Lower lobe of right lung (tissue), 2 donors: Measurements from ENCODE around the gene APOBEC2. TPM values are rescaled to one million over a fixed set of nuclear protein-coding genes. Genes with fewer than 3 reads are reported as not detected.
"Not testable (repeated sequence)": the region's sequence is repeated elsewhere in the genome, so short reads cannot be mapped to it uniquely, and the experiment has no call there.

Experiments used
- ATAC-seq, 2 donors: fragments of 200-7000 bp; cut with Tn5 transposase; one replicate each; pipeline ENCODE4 v1.9.1; 2020 to 2022; ENCODE audit warnings: mild to moderate bottlenecking in 2 of 2, moderate library complexity in 2 of 2
- DNase-seq: peaks from one replicate; pipeline ENCODE4 v3.0.0-alpha.2; 2020
- H3K27ac ChIP-seq: fragments of 200-600 bp; one replicate; pipeline ENCODE4 v1.8.0; 2022
- H3K27me3 ChIP-seq: fragments of 200-600 bp; one replicate; pipeline ENCODE4 v1.8.0; 2022; ENCODE audit warnings: low read depth
- H3K36me3 ChIP-seq: fragments of 200-600 bp; one replicate; pipeline ENCODE4 v1.8.0; 2022; ENCODE audit warnings: mild to moderate bottlenecking
- H3K4me1 ChIP-seq: fragments of 200-600 bp; one replicate; pipeline ENCODE4 v1.8.0; 2022
- H3K4me3 ChIP-seq: fragments of 200-600 bp; one replicate; pipeline ENCODE4 v1.8.0; 2022; ENCODE audit warnings: mild to moderate bottlenecking
- H3K9me3 ChIP-seq: fragments of 200-600 bp; one replicate; pipeline ENCODE4 v1.8.0; 2022
- intact Hi-C: fragments of 100-400 bp; cut with DNase I; formaldehyde crosslinking; loops from one replicate; pipeline ENCODE4 v1.11.0; 2022
- long read RNA-seq: library from polyadenylated mRNA; unstranded; transcript quantifications from one replicate; pipeline ENCODE4 v2.0.0, GENCODE V29; 2021
- total RNA-seq: library from RNA; stranded (reverse); fragmentation: NEBNext Ultra II Directional; extraction: Animal tissue kit (Norgen Biotek cat#: 25700); gene quantifications from one replicate; pipeline ENCODE4 v1.2.1, GENCODE V29; 2021
- TF ChIP-seq, protein P1 (sequence below): fragments of 200-600 bp; IDR thresholded peaks from one replicate; pipeline ENCODE4 v1.8.0; 2022; ENCODE audit warnings: antibody characterized with exemption, mild to moderate bottlenecking
- donor health status: DM: no; HTN: yes; CAD: no; lungs with severe emphysema.

Gene APOBEC2
- 0.65 TPM for total RNA-seq
- long read RNA-seq: 0 reads

DNA sequence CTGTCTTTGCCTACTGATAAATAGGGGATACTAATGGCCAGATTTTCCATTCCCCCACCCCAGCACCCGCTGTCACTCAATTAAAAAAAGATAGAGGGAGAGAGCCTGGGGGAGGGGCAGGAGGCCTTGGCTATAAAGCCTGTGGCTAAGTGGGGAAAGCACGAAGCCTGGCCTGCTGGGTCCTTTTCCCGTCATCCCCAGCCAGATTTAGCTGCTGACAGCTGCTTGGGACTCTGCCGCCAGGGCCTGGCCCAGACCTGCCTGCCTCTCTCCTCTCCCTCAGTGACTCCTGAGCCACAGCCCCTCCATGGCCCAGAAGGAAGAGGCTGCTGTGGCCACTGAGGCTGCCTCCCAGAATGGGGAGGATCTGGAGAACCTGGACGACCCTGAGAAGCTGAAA is at the start of gene APOBEC2:
Gene APOBEC2 (plus strand): TSS at position 162 of the 400 bp plus-strand sequence. CDS start 146 bp downstream, at position 308.
- TF ChIP-seq, protein P1, sequence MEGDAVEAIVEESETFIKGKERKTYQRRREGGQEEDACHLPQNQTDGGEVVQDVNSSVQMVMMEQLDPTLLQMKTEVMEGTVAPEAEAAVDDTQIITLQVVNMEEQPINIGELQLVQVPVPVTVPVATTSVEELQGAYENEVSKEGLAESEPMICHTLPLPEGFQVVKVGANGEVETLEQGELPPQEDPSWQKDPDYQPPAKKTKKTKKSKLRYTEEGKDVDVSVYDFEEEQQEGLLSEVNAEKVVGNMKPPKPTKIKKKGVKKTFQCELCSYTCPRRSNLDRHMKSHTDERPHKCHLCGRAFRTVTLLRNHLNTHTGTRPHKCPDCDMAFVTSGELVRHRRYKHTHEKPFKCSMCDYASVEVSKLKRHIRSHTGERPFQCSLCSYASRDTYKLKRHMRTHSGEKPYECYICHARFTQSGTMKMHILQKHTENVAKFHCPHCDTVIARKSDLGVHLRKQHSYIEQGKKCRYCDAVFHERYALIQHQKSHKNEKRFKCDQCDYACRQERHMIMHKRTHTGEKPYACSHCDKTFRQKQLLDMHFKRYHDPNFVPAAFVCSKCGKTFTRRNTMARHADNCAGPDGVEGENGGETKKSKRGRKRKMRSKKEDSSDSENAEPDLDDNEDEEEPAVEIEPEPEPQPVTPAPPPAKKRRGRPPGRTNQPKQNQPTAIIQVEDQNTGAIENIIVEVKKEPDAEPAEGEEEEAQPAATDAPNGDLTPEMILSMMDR: no peak
- H3K36me3 ChIP-seq: no peaks in the 10 kb centered on the region
- no peaks in the 10 kb centered on the region for H3K9me3 ChIP-seq
- H3K4me1 ChIP-seq: peaks cover 11% of the 10 kb centered on the region
- H3K27me3 ChIP-seq: no peaks in the 10 kb centered on the region
- ATAC-seq: peak; percentile 15 to 40
- H3K27ac ChIP-seq: no peak within 1 kb of the TSS
- intact Hi-C loops: no loop called here
- DNase-seq: no peak
- H3K4me3 ChIP-seq: no peak within 1 kb of the TSS

- intact Hi-C loops: not testable (repeated sequence)
Observed at GRCh38 chr6:41006217-41006616, 46.8 kb upstream of the APOBEC2 start.

GRCh38 chr6:41006980-41007379 is 46.0 kb upstream of the APOBEC2 start:
- H3K36me3 ChIP-seq, intact Hi-C loops, ATAC-seq, H3K27ac ChIP-seq, H3K4me3 ChIP-seq, DNase-seq, H3K4me1 ChIP-seq, H3K27me3 ChIP-seq, H3K9me3 ChIP-seq: not testable (repeated sequence)

More at GRCh38 chr6:41006217-41006616, 46.8 kb upstream of the APOBEC2 start:
- H3K27me3 ChIP-seq, H3K27ac ChIP-seq, H3K9me3 ChIP-seq, H3K4me3 ChIP-seq, H3K36me3 ChIP-seq, H3K4me1 ChIP-seq: not testable (repeated sequence)
- DNase-seq: peak; percentile 57
- TF ChIP-seq, protein P1: peak; percentile 70
- peak; percentile 79 to 83 for ATAC-seq

DNA sequence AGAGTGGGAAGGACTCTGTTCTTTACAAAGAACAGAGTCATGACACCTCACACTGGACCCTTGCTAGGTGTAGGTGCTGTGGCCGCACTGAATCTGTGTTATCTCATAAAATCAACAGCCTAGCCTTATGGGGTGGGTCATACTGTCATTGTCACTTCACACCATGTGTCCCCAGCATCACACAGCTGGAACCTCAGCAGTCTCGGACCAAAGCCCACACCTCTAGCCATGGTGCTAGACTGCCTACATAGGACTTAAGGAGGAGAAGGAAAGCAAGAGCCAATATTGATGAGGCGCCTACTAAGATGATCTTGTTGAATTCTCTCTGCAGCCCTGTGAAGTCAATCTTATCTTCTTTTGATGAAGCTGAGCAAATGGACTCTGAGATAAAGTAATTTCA is 45.0 kb upstream of the APOBEC2 start:
- intact Hi-C loops: no loop called here
- ATAC-seq (no peak), DNase-seq (no peak)
- H3K27me3 ChIP-seq: no peaks in the 10 kb centered on the region
- no peaks in the 10 kb centered on the region for H3K4me1 ChIP-seq
- no peak overlapping the region for H3K27ac ChIP-seq
- TF ChIP-seq, protein P1: no peak
- H3K36me3 ChIP-seq: no peaks in the 10 kb centered on the region
- no peak overlapping the region for H3K4me3 ChIP-seq
- no peaks in the 10 kb centered on the region for H3K9me3 ChIP-seq

- TF ChIP-seq, protein P1: no peak
- ATAC-seq: no peak
- DNase-seq: no peak
- Histone ChIP-seq H3K36me3 (no peaks in the 10 kb centered on the region), H3K9me3 (no peaks in the 10 kb centered on the region), H3K27ac (no peak overlapping the region), H3K27me3 (no peaks in the 10 kb centered on the region), H3K4me3 (no peak overlapping the region), H3K4me1 (no peaks in the 10 kb centered on the region)
- intact Hi-C loops: no loop called here
Observed at GRCh38 chr6:41009669-41010068, 43.3 kb upstream of the APOBEC2 start.

DNA sequence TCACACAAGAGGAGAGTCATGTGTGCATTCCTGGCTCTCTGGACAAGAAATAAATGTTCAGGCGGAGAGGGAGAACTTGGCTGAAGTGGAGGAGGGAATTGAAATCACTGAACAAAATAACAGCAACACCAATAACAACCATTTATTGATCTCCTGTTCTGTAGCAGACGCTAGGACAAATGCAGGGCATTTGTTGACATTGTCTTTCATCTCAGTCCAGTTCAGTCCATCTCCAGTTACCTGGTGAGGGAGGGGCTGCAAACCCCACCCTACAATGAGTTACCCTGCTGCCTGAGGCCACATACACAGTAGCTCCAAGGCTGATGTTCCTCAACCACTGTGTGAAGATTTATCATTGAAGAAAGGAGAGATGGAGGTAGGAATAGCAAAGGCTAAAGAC is 41.3 kb upstream of the APOBEC2 start:
- Histone ChIP-seq H3K27ac (no peak overlapping the region), H3K27me3 (no peaks in the 10 kb centered on the region), H3K36me3 (no peaks in the 10 kb centered on the region), H3K4me1 (no peaks in the 10 kb centered on the region), H3K4me3 (no peak overlapping the region), H3K9me3 (no peaks in the 10 kb centered on the region)
- TF ChIP-seq, protein P1: no peak
- DNase-seq (no peak), ATAC-seq (no peak)
- intact Hi-C loops: no loop called here
